MM.1S (cell line): ENCODE measurements around the gene C16orf89.

Experiments
- CTCF ChIP-seq: fragments of 300-600 bp; sonication (generic); IDR thresholded peaks from 2 replicates; pipeline ENCODE4 v1.5.1; 2016; ENCODE audit warnings: antibody characterized with exemption, low read length, mixed read lengths
- EZH2 ChIP-seq: fragments of 300-600 bp; sonication (generic); optimal IDR thresholded peaks from 2 replicates; pipeline ENCODE3; 2017; ENCODE audit warnings: low read depth, mild to moderate bottlenecking, antibody characterized with exemption, low read length, mixed read lengths
- EZH2phosphoT487 ChIP-seq: fragments of 300-600 bp; sonication (generic); IDR thresholded peaks from 2 replicates; pipeline ENCODE4 v1.6.1; 2018; ENCODE audit warnings: antibody characterized with exemption, low read length

GRCh38 chr16:5056352-5056751, 9.4 kb downstream of the C16orf89 start:
- peak; percentile 48 for TF ChIP-seq CTCF
- TF ChIP-seq EZH2: no peak
- TF ChIP-seq EZH2phosphoT487: no peak
